GM18517 (cell line): ENCODE data around the gene PLXND1.
"Not testable (repeated sequence)": the region's sequence is repeated elsewhere in the genome, so short reads cannot be mapped to it uniquely, and the experiment has no call there.

Experiments used
- ATAC-seq: cut with Tn5 transposase; IDR thresholded peaks from one replicate; pipeline ENCODE4 v1.9.1; 2021; ENCODE audit warnings: mild to moderate bottlenecking, moderate library complexity; ENCODE audit not compliant: unreplicated experiment

Gene PLXND1

DNA sequence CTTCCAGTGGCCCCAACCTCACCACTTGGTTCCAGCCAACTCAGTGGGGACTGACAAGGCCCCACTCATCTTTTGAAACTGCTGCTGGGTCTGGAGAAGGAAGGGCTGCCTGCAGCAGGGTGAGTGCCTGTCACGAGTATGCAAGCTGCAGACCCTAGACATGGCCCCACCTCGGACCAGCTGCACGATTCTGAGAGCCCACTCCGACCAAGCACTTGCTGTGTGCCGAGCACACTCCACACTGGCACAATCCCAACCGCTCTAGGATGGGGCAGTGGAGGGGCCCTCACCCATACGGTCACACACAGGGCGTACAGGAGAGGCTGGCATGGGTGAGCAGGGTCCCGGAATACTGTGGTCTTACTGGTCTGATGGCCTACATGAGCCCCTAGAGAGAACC lies 8.0 kb upstream of the PLXND1 start:
- no peak for ATAC-seq

DNA sequence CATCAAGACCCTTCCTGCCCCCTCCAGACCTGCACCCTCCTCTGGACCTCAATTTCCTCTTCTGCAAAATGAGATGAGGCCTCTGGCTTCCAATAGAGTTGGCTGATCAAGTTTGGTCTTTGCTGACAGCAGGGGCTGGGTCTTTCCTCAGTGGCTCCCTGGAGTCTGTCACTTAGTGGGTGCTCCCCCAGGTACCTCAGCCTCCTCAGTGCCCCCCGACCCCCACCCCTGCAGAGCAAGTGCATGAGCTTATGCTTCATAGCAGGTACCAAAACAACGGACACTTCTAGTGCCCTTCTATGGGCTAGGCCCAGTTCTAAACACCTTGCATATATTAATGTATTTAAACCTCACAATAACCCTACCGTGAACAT lies 6.9 kb upstream of the PLXND1 start:
- ATAC-seq: no peak

DNA sequence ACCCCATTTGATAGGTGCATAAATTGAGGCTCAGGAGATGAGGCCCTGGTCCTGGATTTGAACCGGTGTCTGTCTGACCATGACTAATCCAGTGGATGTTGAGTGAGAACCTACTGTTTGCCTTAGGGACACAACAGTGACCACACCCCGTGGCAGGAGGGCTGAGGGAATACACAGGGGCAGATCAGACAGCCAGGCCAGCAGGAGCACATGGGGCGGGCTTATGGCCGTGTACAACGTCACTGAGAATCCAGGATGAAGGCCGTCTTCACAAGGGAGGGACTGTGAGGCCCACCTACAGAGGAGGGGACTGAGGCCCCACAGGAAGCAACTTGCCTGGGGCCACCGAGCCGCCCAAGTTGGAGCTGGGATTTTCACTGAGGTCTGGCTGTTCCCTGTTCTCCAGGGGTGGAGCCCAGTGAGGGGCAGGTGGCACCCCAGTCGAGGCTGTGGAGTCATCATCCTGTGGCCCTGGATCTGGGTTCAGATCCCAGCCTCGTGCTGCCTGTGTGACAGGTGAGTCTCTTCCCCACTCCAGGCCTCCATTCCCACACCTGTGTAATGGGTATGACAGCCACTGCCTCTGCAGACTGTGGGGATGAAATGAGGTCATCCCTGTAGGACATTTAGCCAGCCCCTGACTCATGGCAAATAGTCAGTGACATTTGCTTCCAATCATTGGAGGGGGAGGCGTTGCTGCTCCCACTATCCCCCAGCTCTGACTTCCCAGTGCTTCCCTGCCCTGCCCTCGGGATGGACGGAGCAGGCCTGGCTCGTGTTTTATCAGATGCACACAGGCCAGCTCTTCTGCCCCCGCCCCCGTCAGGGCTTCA lies 6.3 kb upstream of the PLXND1 start:
- no peak for ATAC-seq

- no peak for ATAC-seq
Observed at GRCh38 chr3:129611812-129612533, 5.5 kb upstream of the PLXND1 start.

DNA sequence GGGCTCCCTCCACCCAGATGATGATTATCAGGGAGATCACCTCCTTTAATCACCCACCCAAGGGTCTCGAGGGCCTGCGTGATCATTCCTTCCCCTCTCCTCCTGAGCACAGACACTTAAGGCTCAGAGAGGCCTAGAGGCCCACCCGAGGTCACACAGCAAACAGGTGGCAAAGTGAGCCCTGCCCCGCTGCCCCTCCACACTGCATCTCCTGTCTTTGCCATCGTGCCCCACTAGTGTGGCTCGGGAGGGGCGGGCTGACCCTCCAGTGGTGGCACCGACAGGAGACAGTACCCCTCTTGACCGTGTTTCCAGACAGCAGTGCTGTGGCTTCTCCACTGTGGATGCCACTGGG lies 4.9 kb upstream of the PLXND1 start:
- no peak for ATAC-seq

GRCh38 chr3:129610794-129611445 lies 4.4 kb upstream of the PLXND1 start:
- ATAC-seq: not testable (repeated sequence)

- ATAC-seq: no peak
Observed at GRCh38 chr3:129610276-129610675, 3.8 kb upstream of the PLXND1 start.

DNA sequence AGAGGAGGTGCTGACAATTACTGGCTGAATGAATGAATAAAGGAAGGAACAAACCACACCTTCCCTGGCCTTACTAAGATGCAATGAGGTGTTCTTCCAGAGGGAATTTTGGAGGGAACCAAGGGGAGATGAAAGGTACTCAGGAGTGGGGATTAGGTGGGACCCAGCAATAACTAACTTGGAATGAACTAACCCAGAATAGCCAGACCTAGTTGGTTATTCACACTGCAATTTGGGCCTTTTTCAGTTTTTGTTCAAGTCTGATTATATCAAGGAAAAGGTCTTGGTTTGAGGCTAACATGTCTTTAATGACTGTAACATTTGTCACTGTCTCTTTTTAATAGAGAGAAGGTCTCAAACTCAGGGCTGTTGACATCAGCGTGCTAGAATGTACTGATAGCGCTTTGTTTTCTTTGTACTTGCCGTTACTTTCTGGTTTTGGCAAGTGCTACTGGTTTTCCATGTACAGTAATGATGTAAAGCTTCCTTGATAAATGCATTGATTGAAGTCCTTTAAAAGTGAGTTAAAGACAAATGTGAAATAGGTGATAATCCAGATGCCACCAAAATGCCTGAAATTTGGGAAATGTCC lies 3.2 kb upstream of the PLXND1 start:
- ATAC-seq: no peak

GRCh38 chr3:129608936-129609590 lies 2.6 kb upstream of the PLXND1 start:
- no peak for ATAC-seq

GRCh38 chr3:129608087-129608935 lies 1.8 kb upstream of the PLXND1 start:
- ATAC-seq: no peak

DNA sequence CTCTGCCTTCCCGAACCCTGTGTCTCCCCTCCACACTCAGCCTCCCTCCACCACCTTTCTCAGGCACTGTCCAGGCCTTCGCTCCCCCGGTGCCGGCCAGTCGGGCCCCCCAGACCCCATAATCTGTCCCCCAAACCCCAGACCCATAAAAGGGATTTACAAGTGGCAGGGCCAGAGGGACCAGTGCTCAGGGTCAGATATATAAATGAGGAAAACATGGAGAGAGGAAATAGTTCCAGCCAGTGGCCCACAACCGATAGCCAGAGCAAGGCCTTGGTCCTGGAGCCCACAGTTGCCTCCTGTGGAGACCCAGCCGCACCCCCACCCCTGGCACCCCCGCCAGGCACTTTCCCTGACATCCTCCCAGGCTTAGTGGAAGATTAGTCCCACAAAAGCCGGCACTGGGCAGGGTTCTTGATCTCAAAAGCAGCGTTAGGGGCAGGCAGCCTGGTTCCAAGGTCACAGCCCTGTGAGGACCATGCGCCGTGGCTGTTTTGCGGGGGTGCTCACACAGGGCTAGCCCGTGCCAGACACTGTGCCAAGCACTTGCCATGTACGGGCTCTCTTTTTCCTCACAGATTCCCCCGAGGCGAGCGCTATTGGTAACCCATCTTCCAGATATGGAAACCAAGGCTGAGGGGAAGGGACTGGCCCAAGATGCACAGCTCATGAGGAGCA lies 1.1 kb upstream of the PLXND1 start:
- no peak for ATAC-seq

DNA sequence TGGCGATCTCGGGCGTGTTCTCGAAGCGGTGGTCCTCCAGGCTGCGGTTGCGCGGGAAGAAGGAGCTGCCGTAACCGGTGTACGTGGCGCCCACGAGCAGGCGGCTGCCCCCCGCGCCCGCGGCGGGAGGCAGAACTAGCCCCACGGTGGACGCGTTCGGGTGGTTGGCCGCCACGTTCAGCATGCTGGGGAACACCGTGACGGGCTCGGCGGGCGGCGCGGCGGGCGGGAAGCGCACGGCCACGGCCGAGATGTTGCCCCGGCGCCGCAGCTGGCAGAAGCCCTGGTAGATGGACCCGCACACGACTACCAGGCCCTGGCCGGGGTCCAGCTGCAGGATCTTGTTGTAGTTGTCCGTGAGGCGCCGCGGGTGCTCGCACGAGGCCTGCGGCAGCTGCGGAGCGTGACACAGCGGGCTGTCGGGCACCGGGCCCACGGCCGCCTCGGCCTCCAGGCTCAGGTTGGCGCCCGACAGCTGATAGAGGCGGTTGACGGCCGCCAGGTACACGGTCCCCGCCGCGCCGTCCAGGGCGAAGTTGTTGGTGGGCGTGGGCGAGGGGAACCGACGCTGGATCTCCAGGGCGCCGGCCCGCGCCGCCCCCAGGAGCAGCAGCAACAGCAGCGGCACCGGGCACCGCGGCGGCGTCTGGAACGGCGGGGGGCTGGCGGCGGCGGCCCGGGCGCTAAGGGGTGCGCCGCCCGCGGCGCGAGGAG lies 397 bp downstream of the PLXND1 start:
- ATAC-seq: no peak

DNA sequence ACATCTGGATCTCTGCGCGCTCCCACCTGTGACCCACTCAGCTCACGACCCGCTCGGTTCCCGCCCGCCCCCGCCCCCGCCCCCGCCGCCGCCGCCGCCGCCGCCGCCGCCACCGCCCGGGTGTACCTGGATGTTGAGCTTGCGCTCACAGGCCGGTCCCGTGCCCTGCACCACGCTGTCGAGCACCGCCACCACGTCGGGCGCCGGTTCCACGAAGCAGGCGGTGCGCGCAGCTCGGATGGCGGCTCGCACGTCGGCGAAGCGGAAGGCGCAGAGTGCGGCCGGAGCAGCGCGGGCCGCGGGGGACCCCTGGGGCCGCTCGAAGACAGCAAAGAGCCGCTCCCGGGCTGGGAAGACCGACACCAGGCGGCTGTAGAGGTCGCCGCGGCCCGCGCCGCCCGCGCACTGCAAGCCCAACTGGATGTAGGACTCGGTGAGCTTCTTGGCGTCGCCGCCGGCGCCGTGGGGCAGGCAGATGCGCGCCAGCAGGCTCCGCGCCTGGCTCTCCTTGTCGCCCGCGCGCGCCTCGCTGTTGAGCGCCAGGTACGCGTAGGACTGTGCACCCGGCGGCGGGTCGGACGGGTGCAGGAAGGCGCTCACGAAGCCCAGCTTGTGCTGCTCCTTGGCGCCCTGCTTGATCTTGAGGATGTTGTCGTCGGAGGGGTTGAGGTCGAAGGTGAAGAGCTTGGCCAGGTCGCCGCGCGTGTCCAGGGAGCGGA lies 1.1 kb downstream of the PLXND1 start:
- no peak for ATAC-seq

DNA sequence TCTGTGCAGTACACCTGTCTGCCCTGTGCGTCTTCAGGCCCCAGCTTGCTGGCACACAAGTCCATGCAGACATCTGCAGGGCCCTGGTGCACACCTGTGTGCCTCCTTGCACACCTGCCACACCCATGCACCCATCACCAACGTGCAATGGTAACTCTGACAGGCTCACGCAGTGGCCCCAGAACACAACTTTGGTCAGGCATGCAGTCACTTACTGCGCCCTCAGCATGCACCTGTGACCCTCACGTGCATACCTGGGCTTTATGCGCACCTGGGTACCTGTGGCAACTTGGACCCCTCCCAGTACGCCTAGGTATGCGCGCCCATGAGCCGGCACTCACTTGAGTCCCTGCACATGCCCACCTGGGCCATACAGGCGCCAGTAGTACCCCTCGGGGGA lies 1.7 kb downstream of the PLXND1 start:
- no peak for ATAC-seq

GRCh38 chr3:129603991-129604749 lies 2.3 kb downstream of the PLXND1 start:
- ATAC-seq: no peak

DNA sequence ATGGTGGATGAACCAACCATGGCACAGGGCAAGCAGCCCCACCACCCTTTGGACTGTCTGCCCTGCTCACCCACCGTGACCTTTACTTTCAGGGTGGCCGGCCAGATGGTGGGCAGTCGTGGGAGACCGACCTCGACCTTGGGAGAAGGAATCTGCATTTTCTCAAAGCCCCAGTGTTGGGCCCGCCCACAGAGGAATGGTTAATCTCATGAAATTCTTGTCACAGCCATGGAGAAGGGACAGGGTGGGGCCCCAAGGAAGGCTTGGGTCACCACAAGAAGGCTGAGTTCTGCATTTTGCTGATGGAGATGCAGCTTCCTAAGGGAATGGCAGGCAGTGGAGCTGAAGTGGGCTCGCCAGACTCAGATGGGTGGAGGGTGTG lies 2.9 kb downstream of the PLXND1 start:
- no peak for ATAC-seq

DNA sequence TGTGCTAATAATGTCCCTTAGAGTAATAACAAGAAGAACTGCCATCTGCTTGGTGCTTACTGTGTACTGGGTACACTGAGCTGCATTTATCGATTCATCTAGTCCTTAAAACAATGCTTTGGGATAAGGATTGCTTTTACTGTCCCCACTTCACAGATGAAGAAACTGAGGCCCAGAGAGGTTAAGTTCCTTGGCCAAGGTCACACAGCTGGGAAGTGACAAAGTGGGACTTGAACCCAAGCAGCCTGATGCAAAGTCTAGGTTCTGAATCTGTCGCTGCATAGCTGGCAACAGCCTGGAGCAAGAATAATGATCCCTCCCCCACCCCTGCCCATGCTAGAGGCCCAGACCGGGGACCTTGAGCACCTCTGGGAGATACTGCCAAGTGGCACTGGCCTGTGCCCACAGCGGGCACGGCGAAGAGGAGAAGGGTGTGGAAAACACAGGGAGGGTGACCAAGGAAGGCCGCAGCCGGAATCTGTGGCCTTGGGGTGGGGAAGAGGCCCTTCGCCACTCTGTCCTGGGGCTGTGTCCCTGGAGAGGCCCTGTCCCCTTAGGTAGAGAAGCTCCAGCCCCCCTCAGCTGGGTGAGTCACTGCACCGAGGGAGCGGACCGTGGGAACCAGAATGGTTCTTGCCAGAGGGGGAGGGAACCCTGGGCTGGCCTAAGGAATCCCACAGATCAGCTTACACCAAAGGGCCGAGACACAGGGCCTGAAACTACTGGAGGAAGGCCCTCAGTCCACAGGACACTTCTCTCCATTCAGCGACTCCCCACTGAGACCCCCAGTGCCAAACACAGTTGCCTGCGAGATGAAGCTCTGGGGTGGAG lies 3.5 kb downstream of the PLXND1 start:
- no peak for ATAC-seq
